ENCODE measurements around the gene CD163L1.
"Not testable (repeated sequence)": the region's sequence is repeated elsewhere in the genome, so short reads cannot be mapped to it uniquely, and the experiment has no call there.

Gene CD163L1

GRCh38 chr12:7403466-7403865, 40.5 kb downstream of the CD163L1 start:
- DNase-seq: no peak

DNA sequence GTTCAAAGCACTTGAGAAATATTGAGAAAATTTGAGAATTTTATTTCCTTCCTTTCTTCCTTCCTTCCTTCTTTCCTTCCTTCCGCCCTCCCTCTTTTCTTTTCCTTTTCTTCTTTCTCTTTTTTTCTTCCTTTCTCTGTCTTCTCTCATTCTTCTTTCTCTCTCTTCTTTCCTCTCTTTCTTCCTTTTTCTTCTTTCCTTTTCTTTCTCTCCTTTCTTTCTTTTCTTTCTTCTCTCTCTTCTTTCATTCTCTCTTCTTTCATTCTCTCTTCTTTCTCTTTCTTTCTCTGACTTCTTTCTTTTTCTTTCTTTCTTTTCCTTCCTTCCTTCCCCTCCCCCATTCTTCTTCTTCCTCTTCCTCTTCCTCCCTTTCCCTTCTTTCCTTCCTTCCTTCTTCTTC, 44.9 kb downstream of the CD163L1 start:
- DNase-seq: no peak

- no peak for DNase-seq
These were observed 47.5 kb downstream of the CD163L1 start for GRCh38 chr12:7396418-7396817.

- no peak for DNase-seq
These were observed 48.0 kb downstream of the CD163L1 start for GRCh38 chr12:7395950-7396349.

DNA sequence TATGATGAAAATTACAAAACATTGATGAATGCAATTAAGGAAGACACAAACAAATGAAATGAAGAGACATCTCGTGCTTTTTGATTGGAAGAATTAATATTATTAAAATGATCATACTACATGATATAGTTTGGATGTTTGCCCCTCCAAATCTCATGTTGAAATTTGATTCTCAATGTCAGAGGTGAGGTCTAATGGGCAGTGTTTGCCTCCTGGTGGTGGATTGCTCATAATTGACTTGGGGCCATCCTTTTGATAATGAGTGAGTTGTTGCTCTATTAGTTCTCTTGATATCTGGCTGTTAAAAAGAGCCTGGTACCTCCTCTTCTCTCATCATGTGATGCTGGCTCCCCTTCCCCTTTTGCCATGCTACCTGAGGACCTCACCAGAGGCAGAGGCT, 56.7 kb downstream of the CD163L1 start:
- DNase-seq: no peak

DNA sequence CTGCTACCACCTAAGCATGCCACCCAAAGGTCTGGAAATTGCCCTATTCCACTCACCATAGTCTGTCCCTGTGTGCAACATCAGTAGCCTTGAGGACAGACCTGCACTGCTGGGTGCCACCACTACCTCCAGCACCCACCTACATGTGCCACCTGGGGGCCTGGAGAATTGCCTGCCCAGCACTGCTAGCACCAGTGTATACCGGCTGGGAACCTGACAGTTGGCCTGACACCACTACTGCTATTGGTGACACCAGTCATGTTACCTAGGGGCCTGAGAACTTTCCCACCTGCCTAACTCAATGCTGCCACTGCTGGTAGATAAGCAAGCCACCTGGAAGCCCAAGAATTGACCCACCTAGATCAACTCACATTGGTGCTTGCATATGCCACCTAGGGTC, 60.8 kb downstream of the CD163L1 start:
- no peak for DNase-seq

- no peak for DNase-seq
These were observed 67.8 kb downstream of the CD163L1 start for GRCh38 chr12:7376196-7376595.

GRCh38 chr12:7375145-7375543, 68.8 kb downstream of the CD163L1 start:
- DNase-seq: no peak

DNA sequence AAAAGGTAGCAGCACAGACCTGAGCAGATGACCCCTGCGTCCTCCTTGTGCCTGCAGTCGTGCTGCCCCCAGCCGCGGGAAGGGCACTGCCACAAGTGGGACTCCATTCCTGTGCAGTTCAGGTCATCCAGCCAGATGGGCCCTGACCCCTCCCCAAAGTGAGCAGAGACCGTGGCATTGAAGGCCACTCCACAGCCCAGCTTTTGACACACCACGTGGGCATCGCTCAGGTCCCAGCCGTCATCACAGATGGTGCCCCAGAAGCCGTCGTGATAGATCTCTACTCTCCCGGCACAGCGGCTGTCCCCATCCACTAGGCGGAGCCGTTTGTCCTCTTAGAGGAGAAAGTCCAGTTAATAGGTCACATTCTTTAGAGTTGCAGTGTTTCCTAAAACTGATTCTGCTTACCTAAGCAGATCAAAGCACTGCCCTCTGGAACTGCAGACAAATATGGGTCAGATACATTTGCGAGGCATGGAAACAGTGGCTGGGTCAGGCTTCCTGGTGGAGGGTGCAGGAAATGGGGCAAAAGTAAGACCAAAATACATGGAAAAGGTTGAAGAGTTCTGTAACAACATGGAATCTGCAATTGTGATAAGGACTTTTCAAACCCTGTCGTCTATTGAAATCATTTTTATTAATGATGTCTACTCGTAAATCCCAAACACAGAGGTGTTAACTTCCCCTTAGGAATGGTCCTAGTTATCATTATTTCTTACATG, 69.4 kb downstream of the CD163L1 start:
- DNase-seq: no peak

- no peak for DNase-seq
These were observed 70.7 kb downstream of the CD163L1 start for GRCh38 chr12:7373226-7373625.

GRCh38 chr12:7369274-7369729, 74.7 kb downstream of the CD163L1 start:
- DNase-seq: no peak

GRCh38 chr12:7362734-7363133, 81.2 kb downstream of the CD163L1 start:
- no peak for DNase-seq

GRCh38 chr12:7361265-7361664, 82.7 kb downstream of the CD163L1 start:
- DNase-seq: no peak

DNA sequence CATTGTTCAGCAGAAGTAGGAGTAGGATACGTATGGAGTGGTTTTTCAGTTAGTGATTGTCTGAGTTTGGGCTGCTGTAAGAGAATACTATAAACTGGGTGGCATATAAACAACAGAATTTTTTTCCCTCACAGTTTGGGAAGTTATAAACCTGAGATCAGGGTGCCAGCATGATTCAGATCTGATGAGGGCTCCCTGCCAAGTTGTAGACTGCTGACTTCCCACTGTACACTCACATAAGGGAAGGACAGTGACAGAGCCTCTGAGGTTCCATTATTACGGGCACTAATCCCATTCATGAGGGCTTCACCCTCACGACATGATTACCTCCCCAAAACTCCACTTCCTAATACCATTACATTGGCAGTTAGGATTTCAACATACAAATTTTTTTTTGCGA, 89.4 kb downstream of the CD163L1 start:
- DNase-seq: no peak

- no peak for DNase-seq
These were observed 91.3 kb downstream of the CD163L1 start for GRCh38 chr12:7352661-7353060.

- no peak for DNase-seq
These were observed 92.8 kb downstream of the CD163L1 start for GRCh38 chr12:7351177-7351576.

DNA sequence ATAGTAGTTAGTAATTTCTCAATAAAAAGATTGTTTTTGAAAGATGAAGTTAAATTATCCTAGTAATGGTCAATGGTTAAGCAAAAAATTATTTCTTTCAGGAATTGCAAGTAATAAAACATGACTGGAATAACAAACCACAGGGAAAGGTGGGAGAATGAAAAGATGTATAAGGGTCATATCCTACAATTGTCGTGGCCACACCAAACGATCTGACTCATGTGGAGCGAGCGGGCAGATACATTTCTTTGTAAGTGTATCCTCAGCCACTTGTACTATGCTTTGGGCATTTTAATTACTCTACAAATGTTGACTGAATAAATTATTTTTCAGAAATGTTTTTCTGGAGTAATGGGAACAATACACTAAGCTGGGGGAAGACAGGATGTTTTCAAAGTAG, 94.5 kb downstream of the CD163L1 start:
- no peak for DNase-seq

GRCh38 chr12:7346551-7347225, 97.3 kb downstream of the CD163L1 start:
- DNase-seq: peak; percentile 13

DNA sequence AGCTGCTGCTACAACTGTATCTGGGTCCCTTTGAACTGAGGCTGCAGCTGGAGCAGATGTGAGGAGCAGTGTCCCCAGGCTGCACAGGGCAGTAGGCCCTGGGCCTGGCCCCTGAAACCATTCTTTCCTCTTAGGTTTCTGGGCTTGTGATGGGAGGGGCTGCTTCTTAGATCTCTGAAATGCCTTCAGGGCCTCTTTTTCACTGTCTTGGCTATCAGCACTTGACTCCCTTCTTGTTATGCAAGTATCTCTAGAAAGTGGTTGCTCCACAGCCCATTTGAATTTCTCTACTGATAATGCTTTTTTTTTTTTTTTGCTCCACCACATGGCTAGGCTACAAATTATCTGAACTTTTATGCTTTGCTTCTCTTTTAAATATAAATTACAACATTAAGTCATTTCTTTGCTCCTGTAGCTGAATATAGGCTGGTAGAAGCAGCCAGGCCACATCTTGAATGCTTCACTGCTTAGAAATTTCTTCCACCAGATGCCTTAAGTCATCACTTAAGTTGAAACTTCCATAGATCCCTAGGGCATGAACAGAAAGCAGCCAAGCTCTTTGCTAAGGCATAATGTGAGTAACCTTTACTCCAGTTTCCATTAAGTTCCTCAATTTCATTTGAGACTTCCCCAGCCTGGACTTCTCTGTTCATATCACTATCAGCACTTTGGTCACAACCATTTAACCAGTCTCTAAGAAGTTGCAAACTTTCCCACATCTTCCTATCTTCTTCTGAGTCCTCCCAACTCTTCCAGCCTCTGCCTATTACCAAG, 98.9 kb downstream of the CD163L1 start:
- DNase-seq: no peak

DNA sequence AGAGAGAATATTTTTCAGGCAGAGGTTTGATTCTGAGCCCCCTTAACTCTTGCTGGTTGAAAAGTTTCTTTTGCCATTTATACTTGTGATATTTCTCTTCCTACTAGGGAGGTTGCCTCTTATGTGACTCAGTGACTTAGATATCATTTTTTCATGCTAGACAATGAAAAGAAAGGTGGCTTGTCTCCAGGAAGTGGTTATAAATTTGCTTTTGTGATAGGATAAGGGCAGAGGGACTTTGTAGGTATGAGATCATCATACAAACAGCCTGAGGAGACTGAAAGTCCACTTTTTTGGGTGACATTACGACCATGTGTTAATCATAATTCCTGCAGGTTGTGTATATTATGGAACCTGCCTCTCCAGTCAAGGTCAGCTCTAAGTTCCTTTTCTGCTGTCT, 104.3 kb downstream of the CD163L1 start:
- DNase-seq: no peak

- DNase-seq: not testable (repeated sequence)
These were observed 106.2 kb downstream of the CD163L1 start for GRCh38 chr12:7337790-7338189.

GRCh38 chr12:7327918-7328317, 116.0 kb downstream of the CD163L1 start:
- DNase-seq: no peak

DNA sequence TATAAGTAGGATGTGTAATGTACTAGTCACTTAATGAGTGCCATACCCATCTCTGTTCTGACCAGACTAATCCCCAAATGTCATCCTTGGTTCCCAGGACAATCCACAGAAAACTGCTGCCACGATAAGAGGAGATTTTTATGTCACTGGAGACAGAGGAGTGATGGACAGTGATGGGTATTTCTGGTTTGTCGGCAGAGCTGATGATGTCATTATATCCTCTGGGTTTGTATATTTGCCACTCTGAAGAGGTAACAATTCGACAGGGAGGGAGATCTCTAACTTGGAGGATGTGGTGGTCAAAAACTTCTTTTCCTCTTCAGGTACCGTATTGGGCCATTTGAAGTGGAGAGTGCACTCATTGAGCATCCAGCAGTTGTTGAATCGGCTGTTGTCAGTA, 119.8 kb downstream of the CD163L1 start:
- no peak for DNase-seq

- DNase-seq: no peak
These were observed 121.4 kb downstream of the CD163L1 start for GRCh38 chr12:7322599-7322998.
